Neural crest cell (in vitro differentiated cells): Measurements from ENCODE around the gene PACRG. TPM values are rescaled to one million over a fixed set of nuclear protein-coding genes. Genes with fewer than 3 reads are reported as not detected.

ENCODE experiments used
- DNase-seq: peaks from one replicate; pipeline ENCODE4 v3.0.0; 2021; ENCODE audit warnings: low read depth, mixed read lengths, low spot score
- H3K27ac Mint-ChIP-seq: one replicate; pipeline ENCODE4 v1.8.0; 2021; ENCODE audit warnings: mild to moderate bottlenecking, mixed read lengths; ENCODE audit not compliant: unreplicated experiment
- H3K27me3 Mint-ChIP-seq: 2 replicates; pipeline ENCODE4 v1.8.0; 2021; ENCODE audit warnings: low read depth, mild to moderate bottlenecking, mixed read lengths
- H3K36me3 Mint-ChIP-seq: 2 replicates; pipeline ENCODE4 v1.8.0; 2021; ENCODE audit warnings: low read depth, mild to moderate bottlenecking, mixed read lengths
- H3K4me1 Mint-ChIP-seq: 2 replicates; pipeline ENCODE4 v1.8.0; 2021; ENCODE audit warnings: mixed read lengths
- H3K4me3 Mint-ChIP-seq: one replicate; pipeline ENCODE4 v1.8.0; 2021; ENCODE audit warnings: mild to moderate bottlenecking, mixed read lengths
- H3K9me3 Mint-ChIP-seq: 2 replicates; pipeline ENCODE4 v1.8.0; 2021; ENCODE audit warnings: mixed read lengths
- CTCF ChIP-seq: fragments of 200-600 bp; sonication (generic); conservative IDR thresholded peaks from 2 replicates; pipeline ENCODE4 v1.5.0; 2021; ENCODE audit warnings: antibody characterized with exemption, mild to moderate bottlenecking
- total RNA-seq: library from RNA; stranded (reverse); gene quantifications from 2 replicates; pipeline ENCODE4 v1.2.1, GENCODE V29; 2021

Gene PACRG
- total RNA-seq, 1 donor from 2014 or later = 1.8 TPM

GRCh38 chr6:162715601-162716000 is 12.2 kb upstream of the PACRG start:
- no peak overlapping the region for H3K27ac Mint-ChIP-seq
- H3K4me3 Mint-ChIP-seq = no peak overlapping the region
- TF ChIP-seq CTCF = no peak
- no peak for DNase-seq
- peaks cover 2% of the 10 kb centered on the region for H3K36me3 Mint-ChIP-seq
- peaks cover 4% of the 10 kb centered on the region for H3K9me3 Mint-ChIP-seq
- no peaks in the 10 kb centered on the region for H3K27me3 Mint-ChIP-seq
- peaks cover 11% of the 10 kb centered on the region for H3K4me1 Mint-ChIP-seq

- no peak for TF ChIP-seq CTCF
- peaks cover 4% of the 10 kb centered on the region for H3K9me3 Mint-ChIP-seq
- H3K36me3 Mint-ChIP-seq = peaks cover 2% of the 10 kb centered on the region
- H3K27me3 Mint-ChIP-seq = no peaks in the 10 kb centered on the region
- H3K27ac Mint-ChIP-seq = no peak overlapping the region
- no peak overlapping the region for H3K4me3 Mint-ChIP-seq
- DNase-seq = no peak
- peaks cover 8% of the 10 kb centered on the region for H3K4me1 Mint-ChIP-seq
These were observed 8.2 kb upstream of the PACRG start for GRCh38 chr6:162719528-162719927.

- peaks cover 4% of the 10 kb centered on the region for H3K9me3 Mint-ChIP-seq
- H3K4me3 Mint-ChIP-seq = no peak overlapping the region
- peaks cover 2% of the 10 kb centered on the region for H3K36me3 Mint-ChIP-seq
- no peak overlapping the region for H3K27ac Mint-ChIP-seq
- no peak for DNase-seq
- TF ChIP-seq CTCF = no peak
- peaks cover 11% of the 10 kb centered on the region for H3K4me1 Mint-ChIP-seq
- peaks cover 4% of the 10 kb centered on the region for H3K27me3 Mint-ChIP-seq
These were observed 6.4 kb upstream of the PACRG start for GRCh38 chr6:162721404-162721687.

GRCh38 chr6:162722226-162722625 is 5.5 kb upstream of the PACRG start:
- H3K27ac Mint-ChIP-seq = no peak overlapping the region
- DNase-seq = no peak
- H3K27me3 Mint-ChIP-seq = peaks cover 6% of the 10 kb centered on the region
- H3K9me3 Mint-ChIP-seq = peaks cover 2% of the 10 kb centered on the region
- peaks cover 19% of the 10 kb centered on the region for H3K4me1 Mint-ChIP-seq
- no peak for TF ChIP-seq CTCF
- H3K4me3 Mint-ChIP-seq = no peak overlapping the region
- no peaks in the 10 kb centered on the region for H3K36me3 Mint-ChIP-seq

- Mint-ChIP-seq H3K27me3 (peaks cover 6% of the 10 kb centered on the region), H3K27ac (no peak overlapping the region), H3K36me3 (no peaks in the 10 kb centered on the region), H3K4me3 (no peak overlapping the region), H3K9me3 (peaks cover 2% of the 10 kb centered on the region), H3K4me1 (peaks cover 19% of the 10 kb centered on the region)
- TF ChIP-seq CTCF = no peak
- no peak for DNase-seq
These were observed 5.1 kb upstream of the PACRG start for GRCh38 chr6:162722633-162723032.

- no peak for DNase-seq
- Mint-ChIP-seq H3K4me1 (peaks cover 28% of the 10 kb centered on the region), H3K36me3 (no peaks in the 10 kb centered on the region), H3K27me3 (peaks cover 6% of the 10 kb centered on the region), H3K9me3 (no peaks in the 10 kb centered on the region), H3K4me3 (peak overlapping the region; percentile 95), H3K27ac (peak overlapping the region; percentile 92)
- TF ChIP-seq CTCF = no peak
These were observed 840 bp upstream of the PACRG start for GRCh38 chr6:162726947-162727321.
